ENCODE data around the gene ZFAND3.

- TF ChIP-seq CTCF (IDR thresholded peaks at IDR 0.05; ENCODE audit: borderline replicate concordance, extremely low read depth, low read length, poor library complexity, severe bottlenecking) (no peak), EZH2 (IDR thresholded peaks at IDR 0.05; ENCODE audit: borderline replicate concordance, low read depth, low read length, severe bottlenecking) (no peak)
Measured at GRCh38 chr6:38115626-38116008, 296.1 kb downstream of the ZFAND3 start.
